Measurements from ENCODE around the gene SPAG7.
"Not testable (repeated sequence)": the region's sequence is repeated elsewhere in the genome, so short reads cannot be mapped to it uniquely, and the experiment has no call there.

Gene SPAG7

GRCh38 chr17:4921320-4921719 is 46.3 kb downstream of the SPAG7 start:
- H3K23ac ChIP-seq (ENCODE audit: low read length) = no peak overlapping the region
- no peaks in the 10 kb centered on the region for H3K9me3 ChIP-seq (ENCODE audit: insufficient read depth, low read depth, low read length)
- no peak overlapping the region for H2BK5ac ChIP-seq (ENCODE audit: low read depth, low read length, poor library complexity)
- H3K4ac ChIP-seq (ENCODE audit: low read depth, low read length) = no peak overlapping the region
- no peak overlapping the region for H3K14ac ChIP-seq (ENCODE audit: low read length)
- no peak overlapping the region for H4K8ac ChIP-seq (ENCODE audit: low read depth, low read length)
- no peak overlapping the region for H3K9ac ChIP-seq (ENCODE audit: low read length)
- no peak overlapping the region for H2BK120ac ChIP-seq (ENCODE audit: insufficient read depth, low read length, poor library complexity)
- H2AK5ac ChIP-seq (ENCODE audit: low read length) = no peak overlapping the region
- no peak for DNase-seq
- H3K4me2 ChIP-seq (ENCODE audit: low read length) = no peak overlapping the region
- no peak overlapping the region for H3K4me3 ChIP-seq (ENCODE audit: low read depth, low read length)
- H3K79me2 ChIP-seq (ENCODE audit: control insufficient read depth, insufficient read depth, low read length, poor library complexity) = no peaks in the 10 kb centered on the region
- H2AFZ ChIP-seq (ENCODE audit: insufficient read depth, low read length, poor library complexity) = no peak overlapping the region
- WGBS (ENCODE audit: extremely low coverage, insufficient coverage, insufficient read length) = no CpG with 5 or more reads among the region's 4 CpGs
- H3K27ac ChIP-seq (ENCODE audit: low read depth, low read length) = no peak overlapping the region
- no peak overlapping the region for H2BK12ac ChIP-seq (ENCODE audit: low read length)
- H4K12ac ChIP-seq (ENCODE audit: low read depth, low read length) = no peak overlapping the region
- no peak overlapping the region for H4K91ac ChIP-seq (ENCODE audit: low read depth, low read length)
- H3K36me3 ChIP-seq (ENCODE audit: control insufficient read depth in 1 of 2, insufficient read depth in 2 of 2, low read length in 2 of 2) = peaks cover 0 to 1% of the 10 kb centered on the region in 2 experiments
- peaks cover 3% of the 10 kb centered on the region for H3K79me1 ChIP-seq (ENCODE audit: low read length)
- H3K18ac ChIP-seq (ENCODE audit: low read length) = no peak overlapping the region
- peaks cover 6 to 10% of the 10 kb centered on the region in 2 experiments for H3K4me1 ChIP-seq (ENCODE audit: control insufficient read depth in 1 of 2, insufficient read depth in 2 of 2, low read length in 2 of 2)
- H3K27me3 ChIP-seq (ENCODE audit: insufficient read depth, low read length) = no peaks in the 10 kb centered on the region

GRCh38 chr17:4920351-4921048 is 47.1 kb downstream of the SPAG7 start:
- Histone ChIP-seq H3K23ac (ENCODE audit: low read length) (no peak overlapping the region), H3K14ac (ENCODE audit: low read length) (no peak overlapping the region), H3K4ac (ENCODE audit: low read depth, low read length) (no peak overlapping the region), H2BK12ac (ENCODE audit: low read length) (peak overlapping the region; percentile 6), H3K4me1 (ENCODE audit: control insufficient read depth in 1 of 2, insufficient read depth in 2 of 2, low read length in 2 of 2) (peaks cover 6 to 10% of the 10 kb centered on the region in 2 experiments), H2AK5ac (ENCODE audit: low read length) (no peak overlapping the region), H3K27me3 (ENCODE audit: insufficient read depth, low read length) (no peaks in the 10 kb centered on the region), H4K8ac (ENCODE audit: low read depth, low read length) (peak overlapping the region; percentile 48), H3K36me3 (ENCODE audit: control insufficient read depth in 1 of 2, insufficient read depth in 2 of 2, low read length in 2 of 2) (peaks cover 0 to under 1% of the 10 kb centered on the region in 2 experiments), H3K4me3 (ENCODE audit: low read depth, low read length) (no peak overlapping the region), H4K12ac (ENCODE audit: low read depth, low read length) (no peak overlapping the region), H2BK120ac (ENCODE audit: insufficient read depth, low read length, poor library complexity) (peak overlapping the region; percentile 12), H3K27ac (ENCODE audit: low read depth, low read length) (peak overlapping the region; percentile 22), H3K79me2 (ENCODE audit: control insufficient read depth, insufficient read depth, low read length, poor library complexity) (no peaks in the 10 kb centered on the region), H3K79me1 (ENCODE audit: low read length) (peaks cover 3% of the 10 kb centered on the region), H2BK5ac (ENCODE audit: low read depth, low read length, poor library complexity) (no peak overlapping the region), H4K91ac (ENCODE audit: low read depth, low read length) (peak overlapping the region; percentile 9), H3K9me3 (ENCODE audit: insufficient read depth, low read depth, low read length) (no peaks in the 10 kb centered on the region), H3K4me2 (ENCODE audit: low read length) (no peak overlapping the region), H2AFZ (ENCODE audit: insufficient read depth, low read length, poor library complexity) (no peak overlapping the region), H3K18ac (ENCODE audit: low read length) (no peak overlapping the region), H3K9ac (ENCODE audit: low read length) (no peak overlapping the region)
- DNase-seq = peak; percentile 87 to 92
- no CpG with 5 or more reads among the region's 10 CpGs for WGBS (ENCODE audit: extremely low coverage, insufficient coverage, insufficient read length)

- no peak overlapping the region for H3K23ac ChIP-seq (ENCODE audit: low read length)
- peak overlapping the region; percentile 18 for H4K12ac ChIP-seq (ENCODE audit: low read depth, low read length)
- H4K91ac ChIP-seq (ENCODE audit: low read depth, low read length) = no peak overlapping the region
- no peak overlapping the region for H2AFZ ChIP-seq (ENCODE audit: insufficient read depth, low read length, poor library complexity)
- H3K79me2 ChIP-seq (ENCODE audit: control insufficient read depth, insufficient read depth, low read length, poor library complexity) = no peaks in the 10 kb centered on the region
- H3K36me3 ChIP-seq (ENCODE audit: control insufficient read depth in 1 of 2, insufficient read depth in 2 of 2, low read length in 2 of 2) = no peaks in the 10 kb centered on the region
- H3K4me1 ChIP-seq (ENCODE audit: control insufficient read depth in 1 of 2, insufficient read depth in 2 of 2, low read length in 2 of 2) = peaks cover 6 to 10% of the 10 kb centered on the region in 2 experiments
- H3K9me3 ChIP-seq (ENCODE audit: insufficient read depth, low read depth, low read length) = no peaks in the 10 kb centered on the region
- peaks cover 3% of the 10 kb centered on the region for H3K79me1 ChIP-seq (ENCODE audit: low read length)
- no peak overlapping the region for H4K8ac ChIP-seq (ENCODE audit: low read depth, low read length)
- H2BK120ac ChIP-seq (ENCODE audit: insufficient read depth, low read length, poor library complexity) = peak overlapping the region; percentile 51
- no peak overlapping the region for H2AK5ac ChIP-seq (ENCODE audit: low read length)
- H3K4ac ChIP-seq (ENCODE audit: low read depth, low read length) = no peak overlapping the region
- no peak overlapping the region for H3K18ac ChIP-seq (ENCODE audit: low read length)
- no peak overlapping the region for H3K4me3 ChIP-seq (ENCODE audit: low read depth, low read length)
- H3K27ac ChIP-seq (ENCODE audit: low read depth, low read length) = peak overlapping the region; percentile 56
- no peaks in the 10 kb centered on the region for H3K27me3 ChIP-seq (ENCODE audit: insufficient read depth, low read length)
- no peak overlapping the region for H3K4me2 ChIP-seq (ENCODE audit: low read length)
- H3K14ac ChIP-seq (ENCODE audit: low read length) = no peak overlapping the region
- no CpG with 5 or more reads among the region's 8 CpGs for WGBS (ENCODE audit: extremely low coverage, insufficient coverage, insufficient read length)
- no peak overlapping the region for H3K9ac ChIP-seq (ENCODE audit: low read length)
- no peak overlapping the region for H2BK12ac ChIP-seq (ENCODE audit: low read length)
- peak overlapping the region; percentile 21 for H2BK5ac ChIP-seq (ENCODE audit: low read depth, low read length, poor library complexity)
- DNase-seq = peak in 1 of 2 donors; percentile 52
These were observed 48.0 kb downstream of the SPAG7 start for GRCh38 chr17:4919511-4920047.

GRCh38 chr17:4914551-4914950 is 53.1 kb downstream of the SPAG7 start:
- no CpG with 5 or more reads among the region's 4 CpGs for WGBS (ENCODE audit: extremely low coverage, insufficient coverage, insufficient read length)
- not testable (repeated sequence) for H3K4me3 ChIP-seq (ENCODE audit: low read depth, low read length); H2BK120ac ChIP-seq (ENCODE audit: insufficient read depth, low read length, poor library complexity); H2AK5ac ChIP-seq (ENCODE audit: low read length); H3K27me3 ChIP-seq (ENCODE audit: insufficient read depth, low read length); H3K18ac ChIP-seq (ENCODE audit: low read length); H3K4ac ChIP-seq (ENCODE audit: low read depth, low read length); H3K4me1 ChIP-seq (ENCODE audit: control insufficient read depth in 1 of 2, insufficient read depth in 2 of 2, low read length in 2 of 2); H3K79me1 ChIP-seq (ENCODE audit: low read length); H2BK5ac ChIP-seq (ENCODE audit: low read depth, low read length, poor library complexity); H4K8ac ChIP-seq (ENCODE audit: low read depth, low read length); H4K91ac ChIP-seq (ENCODE audit: low read depth, low read length); H3K36me3 ChIP-seq (ENCODE audit: control insufficient read depth in 1 of 2, insufficient read depth in 2 of 2, low read length in 2 of 2); H3K14ac ChIP-seq (ENCODE audit: low read length); H3K23ac ChIP-seq (ENCODE audit: low read length); H2BK12ac ChIP-seq (ENCODE audit: low read length); DNase-seq; H3K9ac ChIP-seq (ENCODE audit: low read length); H3K4me2 ChIP-seq (ENCODE audit: low read length); H3K79me2 ChIP-seq (ENCODE audit: control insufficient read depth, insufficient read depth, low read length, poor library complexity); H2AFZ ChIP-seq (ENCODE audit: insufficient read depth, low read length, poor library complexity); H4K12ac ChIP-seq (ENCODE audit: low read depth, low read length); H3K27ac ChIP-seq (ENCODE audit: low read depth, low read length); H3K9me3 ChIP-seq (ENCODE audit: insufficient read depth, low read depth, low read length)
